NCI-H446 treated with DMSO at 0.1 percent for 48 hours (cell line): ENCODE data around the gene ESCO1.
"Not testable (repeated sequence)": the region's sequence is repeated elsewhere in the genome, so short reads cannot be mapped to it uniquely, and the experiment has no call there.

Source experiments
- DNase-seq: peaks from one replicate; lab custom pipeline; 2025; lab: John Stamatoyannopoulos, UW

The ESCO1 gene, protein sequence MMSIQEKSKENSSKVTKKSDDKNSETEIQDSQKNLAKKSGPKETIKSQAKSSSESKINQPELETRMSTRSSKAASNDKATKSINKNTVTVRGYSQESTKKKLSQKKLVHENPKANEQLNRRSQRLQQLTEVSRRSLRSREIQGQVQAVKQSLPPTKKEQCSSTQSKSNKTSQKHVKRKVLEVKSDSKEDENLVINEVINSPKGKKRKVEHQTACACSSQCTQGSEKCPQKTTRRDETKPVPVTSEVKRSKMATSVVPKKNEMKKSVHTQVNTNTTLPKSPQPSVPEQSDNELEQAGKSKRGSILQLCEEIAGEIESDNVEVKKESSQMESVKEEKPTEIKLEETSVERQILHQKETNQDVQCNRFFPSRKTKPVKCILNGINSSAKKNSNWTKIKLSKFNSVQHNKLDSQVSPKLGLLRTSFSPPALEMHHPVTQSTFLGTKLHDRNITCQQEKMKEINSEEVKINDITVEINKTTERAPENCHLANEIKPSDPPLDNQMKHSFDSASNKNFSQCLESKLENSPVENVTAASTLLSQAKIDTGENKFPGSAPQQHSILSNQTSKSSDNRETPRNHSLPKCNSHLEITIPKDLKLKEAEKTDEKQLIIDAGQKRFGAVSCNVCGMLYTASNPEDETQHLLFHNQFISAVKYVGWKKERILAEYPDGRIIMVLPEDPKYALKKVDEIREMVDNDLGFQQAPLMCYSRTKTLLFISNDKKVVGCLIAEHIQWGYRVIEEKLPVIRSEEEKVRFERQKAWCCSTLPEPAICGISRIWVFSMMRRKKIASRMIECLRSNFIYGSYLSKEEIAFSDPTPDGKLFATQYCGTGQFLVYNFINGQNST

DNA sequence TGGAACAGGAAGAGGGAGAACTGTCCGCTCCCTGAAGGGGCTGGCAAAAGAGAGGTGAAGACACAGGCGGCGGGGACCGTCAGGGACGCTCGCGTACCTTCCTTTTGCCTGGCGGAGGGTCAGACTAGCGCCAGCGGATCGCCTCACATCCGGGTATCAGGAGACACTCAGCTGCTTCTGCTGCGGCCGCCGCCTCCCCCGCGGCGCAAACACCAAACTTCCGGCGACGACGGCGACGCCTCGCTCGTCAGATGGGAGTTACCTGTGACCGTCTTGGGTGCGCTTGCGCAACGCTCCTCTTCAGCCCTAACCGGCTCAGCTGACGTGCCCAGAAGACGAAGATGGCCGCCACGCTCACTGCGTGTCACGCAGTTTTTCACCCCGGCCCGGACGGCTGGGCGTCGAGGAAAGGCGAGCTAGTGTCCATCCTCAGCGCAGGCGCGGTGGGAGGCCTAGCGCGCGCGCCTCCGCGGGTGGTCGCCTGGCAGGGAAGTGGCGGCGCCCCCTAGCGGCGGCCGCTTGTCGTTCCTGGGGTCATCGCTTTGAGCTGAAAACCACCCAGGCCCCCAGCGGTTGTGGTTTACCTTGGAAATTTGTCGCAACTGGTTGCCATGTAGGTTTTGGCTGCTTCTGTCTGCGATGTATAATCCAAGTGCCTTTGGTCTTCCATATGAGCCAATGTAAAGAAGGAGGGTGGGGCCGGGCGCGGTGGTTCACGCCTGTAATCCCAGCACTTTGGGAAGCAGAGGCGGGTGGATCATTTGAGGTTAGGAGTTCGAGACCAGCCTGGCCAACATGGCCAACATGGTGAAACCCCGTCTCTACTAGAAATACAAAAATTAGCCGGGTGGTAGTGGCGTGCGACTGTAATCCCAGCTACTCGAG, at the start of gene ESCO1:
ESCO1 (minus strand) TSS at position 179 of the 885 bp plus-strand sequence. CDS start 25,861 bp downstream, outside the sequence.
- peak; percentile 93 for DNase-seq

DNA sequence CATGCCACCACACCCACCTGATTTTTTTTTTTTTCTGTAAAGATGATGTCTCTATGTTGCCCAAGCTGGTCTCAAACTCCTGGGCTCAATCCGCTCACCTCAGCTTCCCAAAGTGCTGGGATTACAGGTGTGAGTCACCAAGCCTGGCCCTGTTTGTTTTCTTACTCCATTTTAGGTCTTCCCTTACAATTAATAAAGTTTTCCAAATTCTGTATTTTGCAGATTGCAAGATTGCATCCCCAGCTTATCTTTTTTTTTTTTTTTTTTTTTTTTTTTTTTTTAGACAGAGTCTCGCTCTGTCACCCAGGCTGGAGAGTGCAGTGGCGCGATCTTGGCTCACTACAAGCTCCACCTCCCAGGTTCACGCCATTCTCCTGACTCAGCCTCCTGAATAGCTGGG, 39.9 kb upstream of the ESCO1 start:
- DNase-seq, result not testable (repeated sequence)

DNA sequence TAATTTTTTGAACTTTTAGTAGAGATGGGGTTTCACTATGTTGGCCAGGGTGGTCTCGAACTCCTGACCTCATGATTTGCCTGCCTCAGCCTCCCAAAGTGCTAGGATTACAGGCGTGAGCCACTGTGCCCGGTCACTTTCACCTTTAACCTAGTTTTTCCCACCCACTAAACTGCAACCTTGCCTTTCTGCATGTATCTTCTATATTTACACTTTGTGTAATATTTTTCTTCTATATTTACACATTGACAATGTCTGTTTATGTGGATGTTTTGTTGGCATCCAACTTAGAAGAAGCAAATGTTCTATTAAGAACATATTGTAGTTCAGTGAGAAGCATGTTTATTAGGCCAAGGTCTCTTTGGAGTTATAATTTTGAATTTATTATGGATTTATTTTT, 38.3 kb upstream of the ESCO1 start:
- no peak for DNase-seq

DNA sequence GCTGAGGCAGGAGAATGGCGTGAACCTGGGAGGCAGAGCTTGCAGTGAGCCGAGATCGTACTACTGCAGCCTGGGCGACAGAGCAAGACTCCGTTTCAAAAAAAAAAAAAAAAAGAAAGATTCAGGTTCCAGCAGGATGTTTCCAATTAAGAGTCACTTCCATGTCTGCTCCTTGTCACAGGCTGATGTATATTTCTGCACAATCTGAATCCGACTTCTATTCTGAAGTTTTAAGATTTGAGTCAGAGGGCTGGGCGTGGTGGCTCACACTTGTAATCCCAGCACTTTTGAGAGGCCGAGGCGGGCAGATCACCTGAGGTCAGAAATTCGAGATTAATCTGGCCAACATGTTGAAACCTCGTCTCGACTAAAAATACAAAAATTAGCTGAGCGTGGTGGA, 36.3 kb upstream of the ESCO1 start:
- DNase-seq, result no peak

DNA sequence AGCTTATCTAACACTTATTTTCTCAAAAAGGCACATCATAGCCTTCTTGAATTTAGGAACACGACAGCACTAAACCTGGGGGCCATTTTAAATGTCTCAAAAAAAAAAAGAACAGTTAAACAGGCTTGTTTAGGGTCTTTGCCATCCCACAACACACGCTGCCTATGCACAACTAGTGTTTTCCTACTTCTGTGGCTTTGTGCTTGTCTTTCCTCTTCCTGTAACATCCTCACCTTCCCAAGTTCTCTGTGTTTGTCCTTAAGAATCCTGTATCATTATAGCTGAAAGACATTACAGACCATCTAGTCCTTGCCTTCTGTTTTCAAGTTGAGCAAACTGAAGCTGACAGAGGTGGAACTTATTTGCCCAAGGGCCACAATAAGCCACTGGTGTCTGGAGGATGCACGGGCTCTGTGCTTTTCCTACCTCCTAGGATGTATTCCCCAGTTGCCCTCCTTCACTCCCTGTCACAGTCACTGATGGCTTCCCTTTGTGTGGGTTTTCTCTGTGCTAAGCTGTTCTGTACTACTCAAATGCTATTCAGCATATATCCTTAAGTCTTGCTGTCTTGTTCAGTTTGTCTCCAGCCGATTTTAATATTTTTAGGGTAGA, 34.2 kb upstream of the ESCO1 start:
- no peak for DNase-seq

DNA sequence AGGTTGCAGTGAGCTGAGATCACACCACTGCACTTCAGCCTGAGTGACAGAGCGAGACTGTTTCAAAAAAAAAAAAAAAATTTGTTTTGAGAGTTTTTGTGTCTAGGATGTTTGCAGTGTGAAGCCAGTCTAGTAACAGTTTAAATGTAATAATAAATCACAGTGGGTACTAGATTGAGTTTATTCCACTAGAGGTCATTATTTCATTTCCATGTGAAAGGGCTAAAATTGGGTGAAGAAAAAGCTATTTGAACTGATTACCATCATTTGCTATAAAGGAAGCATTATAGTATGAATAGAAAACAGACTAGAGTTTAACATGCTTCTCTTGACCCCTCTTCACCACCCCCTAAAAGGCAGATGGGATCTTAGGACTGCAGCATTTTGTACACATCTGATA, 31.9 kb upstream of the ESCO1 start:
- no peak for DNase-seq

DNA sequence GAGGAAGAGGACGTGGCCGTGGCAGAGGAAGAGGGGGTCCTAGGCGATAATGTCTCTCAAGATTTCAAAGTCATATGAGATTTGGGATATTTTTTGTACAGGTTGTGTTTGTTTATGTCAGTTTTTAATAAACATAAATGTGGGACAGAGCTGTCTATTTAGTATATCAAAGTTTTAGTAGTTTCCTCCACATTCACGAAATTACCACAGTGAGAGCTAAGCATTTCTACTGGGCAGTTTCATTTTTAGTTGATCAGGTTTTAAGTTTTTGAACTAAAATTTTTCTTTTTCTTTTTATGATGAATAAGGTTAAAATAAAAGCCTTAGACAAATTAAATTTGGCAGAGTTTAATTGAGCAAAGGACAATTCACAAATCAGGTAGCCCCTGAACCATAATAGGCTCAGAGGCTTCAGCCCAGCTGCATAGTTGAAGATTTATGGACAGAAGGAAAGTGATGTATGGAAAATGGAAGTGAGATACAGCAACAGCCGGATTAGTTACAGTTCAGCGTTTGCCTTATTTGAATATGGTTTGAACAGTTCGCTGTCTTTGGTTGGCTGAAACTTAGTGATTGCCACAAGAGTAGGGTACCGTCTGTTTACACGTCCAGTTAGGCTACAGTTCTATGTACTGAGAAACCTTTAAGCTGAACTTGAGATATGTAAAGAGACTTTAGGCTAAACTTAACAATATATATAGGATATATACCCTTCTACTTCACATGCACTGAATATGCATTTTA, 28.8 kb upstream of the ESCO1 start:
- DNase-seq, result no peak

DNA sequence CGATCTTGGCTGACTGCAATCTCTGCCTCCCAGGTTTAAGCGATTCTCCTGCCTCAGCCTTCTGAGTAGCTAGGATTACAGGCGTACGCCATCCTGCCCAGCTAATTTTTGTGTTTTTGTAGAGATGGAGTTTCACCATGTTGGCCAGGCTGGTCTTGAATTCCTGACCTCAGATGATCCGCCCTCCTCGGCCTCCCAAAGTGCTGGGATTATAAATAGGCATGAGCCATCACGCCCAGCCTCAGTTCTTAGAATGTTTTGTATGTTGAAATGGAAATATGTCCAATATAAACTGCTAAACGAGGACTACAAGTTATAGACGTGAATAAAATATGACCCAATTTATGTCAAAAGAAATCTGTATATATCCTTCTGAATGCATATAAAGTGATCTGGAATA, 21.1 kb upstream of the ESCO1 start:
- not testable (repeated sequence) for DNase-seq

DNA sequence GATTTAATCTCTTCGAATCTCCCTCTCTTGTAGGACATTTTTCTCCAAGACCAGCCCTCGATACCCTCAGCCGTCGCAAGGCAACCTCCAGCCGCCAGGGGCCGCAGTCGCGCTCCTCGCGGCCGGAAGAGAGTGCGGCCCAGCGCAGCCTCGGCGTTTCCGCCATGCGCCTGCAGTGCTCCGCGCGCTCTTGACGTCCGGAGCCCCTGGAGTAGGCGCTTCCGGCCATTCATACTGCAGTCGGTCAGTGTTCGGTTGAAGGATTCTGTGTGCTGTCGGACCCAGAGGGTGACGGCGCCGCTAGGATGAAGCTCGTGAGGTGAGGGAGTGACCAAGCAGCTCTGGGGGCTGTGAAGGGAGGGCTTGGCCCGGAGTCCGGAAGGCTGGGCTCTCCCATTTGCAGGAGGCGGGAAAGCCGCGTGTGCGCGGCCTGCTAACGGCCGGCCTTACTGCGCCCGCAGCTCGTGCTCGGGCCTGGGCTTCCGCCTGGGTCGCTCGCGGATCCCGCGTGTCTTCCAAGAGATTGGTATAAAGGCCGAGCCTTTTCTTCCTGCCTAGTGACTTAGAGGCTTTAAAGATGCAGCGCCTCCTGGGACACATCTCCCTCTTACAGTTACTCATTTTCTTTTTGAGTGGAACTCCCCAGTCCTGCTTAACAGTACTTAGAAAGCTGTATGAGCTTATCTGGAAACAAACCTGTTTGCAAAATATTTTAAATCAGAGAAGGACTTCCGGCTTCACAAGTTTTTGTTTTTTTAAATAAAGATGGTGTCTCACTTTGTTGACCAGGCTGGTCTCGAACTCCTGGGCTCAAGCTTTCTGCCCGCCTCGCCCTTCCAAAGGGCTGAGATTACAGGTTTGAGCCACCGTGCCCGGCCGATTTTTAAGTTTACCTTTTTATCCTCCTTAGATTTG, 11.9 kb upstream of the ESCO1 start, which contains the start of gene SNRPD1:
SNRPD1 (plus strand) TSS at position 190 of the 915 bp plus-strand sequence; CDS start at position 306, 116 bp downstream.
- DNase-seq, result peak; percentile 81

DNA sequence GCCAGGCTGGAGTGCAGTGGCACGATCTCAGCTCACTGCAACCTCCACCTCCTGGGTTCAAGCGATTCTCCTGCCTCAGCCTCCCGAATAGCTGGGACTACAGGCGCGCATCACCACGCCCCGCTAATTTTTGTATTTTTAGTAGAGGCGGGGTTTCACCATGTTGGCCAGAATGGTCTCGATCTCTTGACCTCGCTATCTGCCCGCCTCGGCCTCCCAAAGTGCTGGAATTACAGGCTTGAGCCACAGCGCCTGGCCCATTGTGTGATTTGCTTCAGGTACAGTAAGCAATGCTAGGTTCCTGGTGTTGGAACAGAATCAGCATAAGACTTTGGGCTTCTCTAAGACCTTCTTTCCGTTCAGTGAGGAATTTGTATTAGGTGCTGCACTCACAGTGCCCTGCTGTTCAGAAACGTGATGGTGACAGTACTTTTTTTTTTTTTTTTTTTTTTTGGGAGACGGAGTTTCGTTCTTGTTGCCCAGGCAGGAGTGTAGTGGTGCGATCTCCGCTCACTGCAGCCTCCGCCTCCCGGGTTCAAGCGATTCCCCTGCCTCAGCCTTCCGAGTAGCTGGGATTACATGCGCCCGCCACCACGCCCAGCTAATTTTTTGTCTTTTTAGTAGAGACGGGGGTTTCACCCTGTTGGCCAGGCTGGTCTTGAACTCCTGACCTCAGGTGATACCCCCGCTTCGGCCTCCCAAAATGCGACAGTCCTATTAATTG, 11.1 kb upstream of the ESCO1 start:
- not testable (repeated sequence) for DNase-seq

DNA sequence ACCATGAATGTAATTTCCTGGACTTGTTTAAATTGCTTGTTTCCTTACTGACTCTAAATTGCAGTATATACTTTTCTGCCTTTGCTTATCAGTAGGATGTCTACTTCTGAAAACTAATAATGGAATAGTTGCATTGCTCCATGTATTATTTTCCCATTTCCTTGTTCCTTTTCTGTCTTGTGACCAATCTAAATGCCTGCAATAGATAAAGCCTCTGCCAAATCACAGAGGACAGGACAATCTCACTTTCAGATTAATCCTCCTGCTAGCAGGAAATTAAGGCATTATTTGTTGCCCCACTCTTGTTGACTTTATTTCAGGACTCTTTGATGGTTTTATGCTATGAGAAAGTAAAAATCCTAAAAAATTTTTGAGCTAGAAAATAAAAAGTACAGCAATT, 4.7 kb upstream of the ESCO1 start:
- DNase-seq, result no peak

DNA sequence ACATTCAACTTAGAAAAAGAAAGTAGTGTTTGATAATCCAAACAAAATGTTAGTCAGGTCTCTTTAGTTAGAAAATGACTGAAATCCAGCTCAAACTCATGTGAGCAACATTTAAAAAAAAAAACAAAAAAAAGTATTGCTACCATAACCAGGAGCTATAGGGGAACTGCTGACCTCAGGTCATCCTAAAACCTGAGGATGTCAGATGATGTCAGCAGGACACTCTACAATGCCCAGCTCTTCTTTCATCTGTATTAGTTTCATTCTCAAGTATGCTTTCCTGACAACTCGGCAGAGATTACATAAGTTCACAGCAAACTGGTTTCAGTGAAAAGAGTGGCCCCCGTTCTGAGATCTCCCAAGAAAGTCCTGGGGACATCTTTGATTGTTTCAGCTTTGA, 4.2 kb upstream of the ESCO1 start:
- no peak for DNase-seq

DNA sequence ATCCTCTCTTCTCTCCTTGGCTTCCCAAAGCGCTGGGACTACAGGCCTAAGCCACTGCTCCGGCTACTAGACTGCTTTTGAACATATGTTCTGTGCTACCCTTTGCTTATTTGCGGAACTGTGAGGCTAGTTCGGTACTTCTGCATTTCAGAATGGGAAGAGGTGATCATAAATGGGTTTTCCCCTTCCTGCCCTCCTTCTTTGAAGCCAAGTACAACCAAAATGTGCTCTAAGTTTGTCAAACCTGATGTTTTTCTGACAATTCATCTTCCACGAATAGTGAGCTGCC, 1.7 kb upstream of the ESCO1 start:
- DNase-seq, result no peak

DNA sequence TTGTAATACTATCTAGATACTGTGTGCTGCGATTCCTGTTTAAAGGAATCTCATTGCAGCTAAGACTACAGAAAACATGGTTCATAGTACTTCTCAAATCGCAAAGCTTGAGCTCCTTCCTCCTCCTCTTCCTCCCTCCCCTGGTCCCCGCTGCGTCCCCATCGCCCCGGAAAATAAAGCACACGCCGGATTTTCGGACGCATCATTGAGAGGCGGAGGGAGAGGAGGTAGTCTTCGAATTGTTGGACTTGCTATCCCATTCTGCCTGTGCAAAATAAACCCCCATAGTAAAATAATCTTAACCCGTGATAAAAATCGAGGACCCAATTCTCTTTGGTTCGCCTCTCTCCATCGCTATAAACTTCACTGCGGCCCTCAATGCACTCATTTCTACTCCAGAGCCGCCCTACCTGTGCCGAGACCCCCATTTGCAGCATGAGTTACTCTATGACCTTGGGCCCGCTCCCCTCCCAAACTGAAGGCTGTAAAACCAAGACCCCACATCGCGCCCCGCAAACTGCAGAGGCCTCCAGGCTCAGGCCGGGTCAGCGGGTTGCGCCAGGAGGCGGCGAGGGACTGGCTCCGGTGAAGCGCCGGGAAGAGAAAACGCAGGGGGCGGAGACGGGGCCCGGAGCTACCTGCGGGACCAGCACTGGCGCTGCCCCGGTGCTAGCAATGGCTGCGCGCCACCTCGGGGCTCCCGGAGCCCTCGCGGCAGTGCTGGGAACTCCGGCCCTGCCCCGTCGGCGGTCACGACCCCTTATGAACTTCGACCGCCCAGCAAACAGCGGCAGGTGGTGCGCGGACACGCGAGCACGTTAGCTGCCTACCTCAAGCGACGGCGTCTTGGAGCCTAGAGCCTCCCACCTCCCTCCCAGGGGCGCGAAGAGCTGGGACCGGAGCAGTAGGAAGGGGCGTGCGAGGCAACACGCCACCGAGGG, 649 bp downstream of the ESCO1 start:
- DNase-seq, result no peak

DNA sequence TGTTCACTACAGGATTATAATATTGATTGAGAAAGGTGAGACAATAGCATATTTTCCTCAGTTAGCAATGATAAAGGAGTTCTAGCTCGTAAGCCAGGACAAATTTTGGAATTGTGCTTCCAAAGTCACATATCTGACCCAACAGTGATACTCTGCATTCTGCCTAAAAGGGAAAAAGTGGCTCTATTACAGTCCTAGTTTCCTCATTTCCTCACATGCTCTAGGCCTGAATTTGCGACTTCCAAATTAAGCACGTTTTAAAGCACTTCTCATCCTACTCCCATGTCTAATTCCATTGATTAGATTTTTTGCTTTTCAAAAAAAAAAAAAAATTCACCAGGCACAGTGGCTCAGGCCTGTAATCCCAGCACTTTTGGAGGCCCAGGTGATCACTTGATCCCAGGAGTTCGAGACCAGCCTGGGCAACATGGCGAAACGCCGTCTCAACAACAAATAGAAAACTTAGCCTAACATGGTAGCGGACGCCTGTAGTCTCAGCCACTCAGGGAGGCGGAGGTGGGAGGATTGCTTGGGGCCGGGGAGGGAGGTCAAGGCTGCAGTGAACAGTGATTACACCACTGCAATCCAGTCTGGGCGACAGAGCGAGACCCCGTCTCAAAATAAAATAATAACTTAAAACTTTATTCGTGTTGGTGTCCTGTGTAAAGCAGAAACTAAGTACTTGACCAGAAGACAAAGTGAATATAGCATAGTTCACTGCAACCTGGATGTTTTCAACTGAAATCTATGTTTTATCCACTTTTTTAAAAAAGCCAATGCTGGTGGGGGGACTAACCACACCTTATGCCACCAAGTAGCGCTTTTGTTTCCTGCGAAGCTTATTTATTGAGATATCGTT, 1.5 kb downstream of the ESCO1 start:
- DNase-seq, result no peak

DNA sequence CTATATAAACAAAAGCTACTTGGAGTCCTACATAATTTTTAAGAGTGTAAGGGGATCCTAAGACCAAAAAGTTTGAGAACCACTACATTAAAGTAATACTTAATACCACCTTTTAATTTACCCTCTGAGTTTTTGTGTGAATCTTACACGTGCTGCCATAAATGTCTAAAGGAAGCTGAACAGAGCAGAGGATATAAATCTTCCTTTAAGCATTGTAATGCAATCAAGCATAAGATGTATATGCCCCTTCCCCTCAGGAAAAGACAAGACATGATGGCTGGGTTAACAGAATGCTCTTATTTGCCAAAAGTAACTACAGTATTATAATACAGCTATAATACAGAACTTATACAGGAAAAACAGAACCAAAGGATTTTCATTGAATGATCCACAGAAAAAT, 2.9 kb downstream of the ESCO1 start:
- DNase-seq, result no peak

DNA sequence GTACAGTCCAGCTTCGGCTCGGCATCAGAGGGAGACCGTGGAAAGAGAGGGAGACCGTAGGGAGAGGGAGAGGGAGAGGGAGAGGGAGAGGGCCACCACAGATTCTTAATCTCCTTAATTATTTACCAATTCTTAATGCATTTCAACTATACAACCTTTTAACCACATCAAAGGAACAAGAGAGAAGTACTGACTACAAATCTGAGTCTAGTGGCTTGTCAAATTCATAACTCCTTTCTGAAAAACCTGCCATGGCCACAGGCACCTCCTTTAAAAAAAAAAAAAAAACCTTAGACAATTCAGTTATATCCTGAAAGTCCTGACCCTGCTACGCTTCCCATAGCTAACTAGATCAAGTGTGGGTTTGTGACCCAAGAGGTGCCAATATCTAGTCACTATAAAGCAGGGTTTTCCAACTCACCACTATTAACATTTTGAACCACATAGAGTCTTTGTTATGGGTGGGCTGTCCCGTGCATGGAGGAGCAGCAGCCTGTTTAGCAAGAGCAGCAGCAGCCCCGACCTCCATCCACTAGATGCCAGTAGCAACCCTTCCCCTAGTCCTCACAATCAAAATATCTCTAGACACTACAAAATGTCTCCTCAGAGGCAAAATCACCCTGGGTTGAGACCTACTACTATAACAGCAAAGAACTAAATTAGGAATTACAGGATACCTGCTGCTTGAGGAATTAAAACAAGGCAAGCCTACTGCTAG, 6.8 kb downstream of the ESCO1 start:
- no peak for DNase-seq
